Fibroblast of villous mesenchyme (primary cell): ENCODE results near the gene INTS12. TPM values are rescaled to one million over a fixed set of nuclear protein-coding genes. Genes with fewer than 3 reads are reported as not detected.

Experiments used
- DNase-seq: peaks from one replicate; pipeline ENCODE4 v3.0.0-alpha.2; 2010; ENCODE audit warnings: low read depth
- H3K4me3 ChIP-seq: 2 replicates; pipeline ENCODE4 v1.5.1; 2011; ENCODE audit warnings: low read depth, mild to moderate bottlenecking, low read length
- total RNA-seq: library from RNA; depleted of rRNA; stranded (reverse); fragments of >200 nt; gene quantifications from 2 replicates; pipeline ENCODE4 v1.2.3, GENCODE V29; 2012
- TF ChIP-seq, protein P1 (sequence below): IDR thresholded peaks from 2 replicates; pipeline ENCODE4 v1.5.1; 2012; ENCODE audit warnings: low read depth, mild to moderate bottlenecking, low read length; ENCODE audit not compliant: insufficient read depth

Gene INTS12
- total RNA-seq, 1 donor: 18.6 TPM

GRCh38 chr4:105661028-105661427 is 47.5 kb downstream of the INTS12 start:
- H3K4me3 ChIP-seq: no peak overlapping the region
- TF ChIP-seq, protein P1, sequence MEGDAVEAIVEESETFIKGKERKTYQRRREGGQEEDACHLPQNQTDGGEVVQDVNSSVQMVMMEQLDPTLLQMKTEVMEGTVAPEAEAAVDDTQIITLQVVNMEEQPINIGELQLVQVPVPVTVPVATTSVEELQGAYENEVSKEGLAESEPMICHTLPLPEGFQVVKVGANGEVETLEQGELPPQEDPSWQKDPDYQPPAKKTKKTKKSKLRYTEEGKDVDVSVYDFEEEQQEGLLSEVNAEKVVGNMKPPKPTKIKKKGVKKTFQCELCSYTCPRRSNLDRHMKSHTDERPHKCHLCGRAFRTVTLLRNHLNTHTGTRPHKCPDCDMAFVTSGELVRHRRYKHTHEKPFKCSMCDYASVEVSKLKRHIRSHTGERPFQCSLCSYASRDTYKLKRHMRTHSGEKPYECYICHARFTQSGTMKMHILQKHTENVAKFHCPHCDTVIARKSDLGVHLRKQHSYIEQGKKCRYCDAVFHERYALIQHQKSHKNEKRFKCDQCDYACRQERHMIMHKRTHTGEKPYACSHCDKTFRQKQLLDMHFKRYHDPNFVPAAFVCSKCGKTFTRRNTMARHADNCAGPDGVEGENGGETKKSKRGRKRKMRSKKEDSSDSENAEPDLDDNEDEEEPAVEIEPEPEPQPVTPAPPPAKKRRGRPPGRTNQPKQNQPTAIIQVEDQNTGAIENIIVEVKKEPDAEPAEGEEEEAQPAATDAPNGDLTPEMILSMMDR: no peak
- no peak for DNase-seq

DNA sequence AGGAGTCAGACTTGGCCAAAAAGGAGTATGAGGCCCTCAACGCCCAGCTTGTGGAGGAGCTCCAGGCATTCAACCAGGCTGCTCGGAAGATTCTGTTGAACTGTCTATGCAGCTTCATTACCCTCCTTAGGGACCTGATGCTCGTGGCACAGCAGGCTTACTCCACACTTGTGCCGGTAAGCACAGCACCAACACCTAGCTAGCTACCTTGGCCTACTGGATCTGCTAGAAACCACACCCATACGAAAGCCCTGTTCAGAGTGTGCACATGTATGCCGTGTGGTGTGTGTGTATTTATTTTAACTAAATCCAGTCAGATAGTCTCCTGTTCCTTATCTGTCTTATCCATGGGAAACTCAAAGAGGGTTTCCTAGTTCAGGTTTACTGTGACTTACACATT is 49.3 kb downstream of the INTS12 start:
- H3K4me3 ChIP-seq: no peak overlapping the region
- DNase-seq: no peak
- TF ChIP-seq, protein P1: no peak

GRCh38 chr4:105657117-105657765 is 51.2 kb downstream of the INTS12 start:
- DNase-seq: no peak
- TF ChIP-seq, protein P1: no peak
- H3K4me3 ChIP-seq: no peak overlapping the region

GRCh38 chr4:105652286-105652888 is 56.1 kb downstream of the INTS12 start:
- no peak overlapping the region for H3K4me3 ChIP-seq
- TF ChIP-seq, protein P1: no peak
- no peak for DNase-seq

- no peak overlapping the region for H3K4me3 ChIP-seq
- DNase-seq: no peak
- TF ChIP-seq, protein P1: no peak
Measured at GRCh38 chr4:105651884-105652283, 56.6 kb downstream of the INTS12 start.

GRCh38 chr4:105650190-105650589 is 58.3 kb downstream of the INTS12 start:
- DNase-seq: no peak
- TF ChIP-seq, protein P1: no peak
- no peak overlapping the region for H3K4me3 ChIP-seq
